ENCODE results near the gene ADARB2.

Gene ADARB2

DNA sequence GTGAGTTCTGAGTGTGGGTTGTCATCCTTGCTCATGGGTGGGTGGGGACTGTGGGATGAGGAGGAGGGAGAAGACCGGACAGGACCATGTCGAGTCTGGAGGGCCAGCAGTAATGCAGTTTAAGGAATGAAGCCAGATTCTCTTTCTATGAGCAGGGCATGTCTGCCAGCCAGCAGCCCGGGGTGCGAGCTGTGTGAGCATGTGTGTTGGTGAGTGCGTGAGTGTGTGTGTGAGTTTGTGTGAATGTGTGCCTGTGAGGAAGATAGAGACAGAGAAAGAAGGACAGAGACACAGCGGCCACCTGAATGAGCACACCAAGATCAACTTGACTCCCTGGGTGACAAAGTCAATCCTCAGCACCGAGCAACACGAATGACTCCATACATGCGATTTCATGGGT is 52.3 kb downstream of the ADARB2 start:
- no peak for DNase-seq

DNA sequence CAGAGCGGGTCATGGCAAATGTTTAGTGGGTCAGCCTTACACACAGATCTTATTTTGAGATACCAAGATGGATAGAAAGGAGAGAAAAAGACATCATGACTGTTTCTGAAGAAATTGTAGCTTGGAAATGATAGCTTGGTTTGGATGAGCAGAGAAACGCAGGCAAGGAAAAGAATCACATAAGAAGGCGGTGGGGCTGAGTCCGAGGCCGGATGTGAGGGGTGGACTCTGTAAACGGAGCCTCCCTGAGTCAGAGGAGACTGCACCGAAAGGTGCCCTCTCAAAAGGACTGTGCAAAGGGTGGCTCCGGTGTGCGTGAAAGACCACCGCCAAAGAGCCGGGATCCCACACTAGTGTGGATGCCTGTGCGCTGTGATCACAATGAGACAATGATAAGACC is 53.7 kb downstream of the ADARB2 start:
- no peak for DNase-seq

DNA sequence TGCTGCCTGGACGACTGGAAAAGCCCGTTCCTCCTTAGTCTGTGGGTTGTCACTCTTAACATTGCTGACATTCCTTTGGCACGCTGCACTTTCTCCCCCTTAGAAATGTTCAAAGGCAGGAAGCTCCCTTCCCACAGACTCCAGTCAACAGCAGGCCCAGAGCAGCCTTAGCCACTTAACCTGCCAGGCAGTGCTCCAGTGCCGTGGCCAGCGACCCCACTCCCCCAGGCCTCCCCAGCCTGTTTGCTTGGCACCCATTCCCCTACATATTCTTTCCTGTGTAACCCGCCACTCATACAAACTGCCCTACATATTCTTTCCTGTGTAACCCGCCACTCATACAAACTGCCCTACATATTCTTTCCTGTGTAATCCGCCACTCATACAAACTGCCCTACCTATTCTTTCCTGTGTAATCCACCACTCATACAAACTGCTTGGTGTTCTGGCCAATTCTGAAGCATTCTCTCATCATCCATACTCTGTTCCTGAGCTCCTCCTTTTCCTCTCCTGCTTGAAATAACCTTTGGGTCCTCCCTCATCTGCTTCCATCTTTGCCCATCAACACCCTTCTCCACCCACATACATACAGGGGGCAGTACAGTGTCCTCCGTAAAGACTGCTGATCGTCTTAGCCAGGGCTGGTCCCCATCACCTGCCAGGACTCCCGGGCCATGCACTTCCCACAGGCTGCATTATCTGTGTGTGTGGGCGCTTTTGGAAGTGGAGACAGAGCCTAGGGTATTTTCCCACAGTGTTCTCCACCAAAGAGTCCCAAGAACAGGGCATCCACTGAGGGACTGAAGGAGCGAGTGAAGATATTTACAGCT is 57.3 kb downstream of the ADARB2 start:
- no peak for DNase-seq

DNA sequence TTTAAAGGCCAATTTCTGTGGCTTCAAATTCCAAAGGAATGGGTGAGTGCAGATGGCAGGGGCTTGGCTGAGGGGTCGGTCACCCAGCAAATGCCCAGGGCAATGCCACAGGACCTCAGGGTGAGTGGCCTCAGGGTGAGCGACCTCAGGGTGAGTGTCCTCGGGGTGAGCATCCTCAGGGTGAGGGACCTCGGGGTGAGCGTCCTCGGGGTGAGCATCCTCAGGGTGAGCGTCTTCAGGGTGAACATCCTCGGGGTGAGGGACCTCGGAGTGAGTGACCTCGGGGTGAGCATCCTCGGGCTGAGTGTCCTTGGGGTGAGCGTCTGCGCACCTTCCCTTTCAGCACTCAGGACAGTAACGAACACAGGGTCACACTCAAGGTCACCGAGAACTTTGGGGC is 59.2 kb downstream of the ADARB2 start:
- no peak for DNase-seq

DNA sequence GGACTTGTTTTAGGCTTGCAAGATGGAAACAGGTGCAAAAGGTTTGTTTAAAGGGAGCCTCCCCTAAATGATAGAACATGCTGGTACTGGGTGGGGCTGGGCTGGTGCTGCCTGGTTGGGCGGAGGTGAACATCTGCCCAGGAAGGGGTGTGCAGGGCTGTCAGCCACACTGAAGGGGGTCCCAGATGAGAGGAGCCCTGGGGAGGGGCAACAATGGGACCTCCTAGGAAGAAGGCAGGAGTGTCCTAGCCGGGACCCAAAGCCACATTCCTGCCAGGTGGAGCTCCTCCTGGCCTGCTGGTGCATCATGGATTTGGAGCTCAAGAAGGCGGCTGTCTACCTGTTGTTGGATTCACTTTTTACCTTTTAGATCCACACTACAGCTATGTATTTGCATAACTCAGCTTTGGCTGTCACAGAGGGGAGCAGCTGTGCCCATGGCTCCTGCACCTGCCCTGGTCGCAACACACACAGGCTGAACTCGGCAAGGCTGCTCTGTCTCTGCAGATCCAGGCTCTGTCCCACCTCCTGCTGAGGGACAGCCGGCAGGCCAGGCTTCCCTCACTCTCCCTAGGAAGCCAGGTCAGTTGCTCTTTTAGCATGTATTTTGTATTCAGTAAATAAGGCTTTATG is 59.9 kb downstream of the ADARB2 start:
- no peak for DNase-seq

DNA sequence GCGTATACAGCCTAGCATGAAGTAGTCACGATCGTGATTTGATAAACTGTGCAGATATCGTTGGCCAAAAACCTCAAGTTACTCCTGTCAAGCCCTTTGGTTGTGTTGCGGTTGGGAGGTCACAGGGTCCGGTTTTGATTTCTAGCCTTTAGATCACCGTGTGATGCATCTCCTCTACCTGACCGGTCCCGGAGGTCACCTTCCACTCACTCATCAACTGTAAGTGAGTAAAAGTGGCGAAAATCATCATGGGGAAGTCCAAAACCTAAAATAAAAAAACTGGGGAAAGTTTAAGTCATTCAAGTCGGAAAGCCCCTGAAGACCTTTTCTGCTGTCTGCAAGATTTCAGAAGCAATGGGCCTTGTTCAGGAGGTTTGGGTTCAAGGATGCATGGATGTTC is 62.8 kb downstream of the ADARB2 start:
- no peak for DNase-seq

DNA sequence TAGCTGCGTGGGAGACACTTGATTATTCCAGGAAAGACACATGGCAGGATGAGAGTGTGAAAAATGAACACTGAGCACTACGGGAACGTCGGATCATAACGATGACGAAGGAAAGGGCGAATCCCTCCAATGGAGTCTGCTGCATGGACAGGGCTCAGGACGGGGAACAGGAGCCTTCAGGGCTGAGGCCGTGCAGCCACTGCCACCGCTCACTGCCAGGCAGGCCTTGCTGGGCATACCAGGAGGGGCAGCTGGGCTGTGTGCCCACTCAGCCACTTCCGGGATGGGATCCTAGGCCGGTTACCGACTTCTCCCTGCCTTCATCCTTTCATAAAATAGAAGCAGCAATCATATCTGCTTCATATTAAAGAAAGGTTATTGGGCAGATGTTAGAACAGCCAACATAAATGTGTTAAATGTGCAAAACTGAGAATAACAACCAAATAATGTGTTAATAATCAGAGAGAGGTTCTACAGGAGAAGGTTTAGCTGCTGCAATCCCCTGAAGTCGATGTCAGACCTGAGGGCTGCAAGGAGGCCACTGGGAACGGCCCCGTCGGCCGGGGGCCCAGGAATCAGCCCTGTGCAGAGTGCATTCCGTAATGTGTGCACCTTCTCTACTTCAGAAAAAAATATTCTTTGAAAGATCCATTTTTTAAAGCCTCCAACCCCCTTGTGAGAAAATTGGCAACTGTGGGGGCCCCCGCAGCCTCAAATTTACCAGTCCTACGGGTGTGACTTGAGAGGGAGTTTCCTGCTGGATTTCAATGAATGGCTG is 63.6 kb downstream of the ADARB2 start:
- no peak for DNase-seq

DNA sequence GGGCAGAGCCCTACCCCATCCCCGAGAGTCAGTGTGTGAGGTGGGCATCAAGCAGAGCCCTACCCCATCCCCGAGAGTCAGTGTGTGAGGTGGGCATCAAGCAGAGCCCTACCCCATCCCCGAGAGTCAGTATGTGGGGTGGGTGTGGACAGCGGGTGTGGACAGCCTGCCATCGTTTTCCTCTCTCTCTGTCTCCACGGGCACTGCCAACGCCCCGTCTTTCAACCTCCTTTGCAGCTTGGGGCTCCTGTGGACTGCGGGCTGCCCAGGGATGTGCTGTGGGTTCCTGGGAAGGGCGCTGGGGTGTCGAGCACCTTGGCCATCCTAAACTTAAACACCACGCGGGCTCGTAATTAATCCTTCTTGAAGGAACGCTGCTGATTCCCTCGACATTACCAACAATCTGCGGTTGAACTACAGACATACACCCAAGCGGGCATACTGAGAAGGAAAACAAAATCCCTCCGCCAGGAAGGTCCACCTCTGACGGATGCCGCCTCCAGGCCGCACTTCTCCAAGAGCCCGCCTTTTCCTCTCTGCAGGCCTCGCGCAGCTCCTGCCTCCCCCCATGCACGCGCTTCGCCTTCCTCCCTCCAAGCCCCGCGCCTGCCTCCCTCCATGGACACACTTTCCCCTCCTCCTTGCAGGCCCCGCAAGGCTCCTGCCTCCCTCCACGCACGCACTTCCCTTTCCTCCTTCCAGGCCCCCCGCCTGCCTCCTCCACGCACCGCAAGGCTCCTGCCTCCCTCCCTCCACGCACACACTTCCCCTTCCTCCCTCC is 65.1 kb downstream of the ADARB2 start:
- no peak for DNase-seq

DNA sequence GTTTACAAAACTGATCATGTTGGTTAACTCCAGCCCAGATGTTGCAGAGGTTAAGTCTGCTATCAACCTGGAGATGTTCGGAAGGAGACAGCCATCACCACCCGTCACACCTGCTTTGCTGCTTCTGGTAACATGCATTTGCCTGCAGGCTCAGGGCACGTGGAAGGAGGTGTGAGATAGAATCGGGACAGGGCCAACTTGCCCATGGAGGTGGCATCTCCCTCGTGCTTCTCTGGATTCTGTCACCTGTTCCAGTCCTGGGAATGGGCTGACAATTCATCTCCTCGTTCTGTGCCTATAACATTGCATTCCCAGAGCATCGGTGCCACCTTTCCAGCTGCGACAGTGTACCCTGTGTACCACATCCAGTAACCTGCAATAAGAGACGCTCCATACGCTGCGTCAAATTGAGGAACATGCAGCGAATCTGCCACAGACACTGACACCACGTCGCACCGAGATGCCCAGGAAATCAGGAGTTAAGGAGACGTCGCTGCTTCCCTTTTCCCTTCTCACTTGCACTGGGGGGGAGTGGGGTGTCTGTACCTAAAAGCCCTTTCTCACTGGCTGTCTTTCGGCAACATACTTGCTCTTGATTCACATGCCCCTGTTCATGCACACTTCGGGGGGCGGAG is 65.8 kb downstream of the ADARB2 start:
- DNase-seq: no peak

DNA sequence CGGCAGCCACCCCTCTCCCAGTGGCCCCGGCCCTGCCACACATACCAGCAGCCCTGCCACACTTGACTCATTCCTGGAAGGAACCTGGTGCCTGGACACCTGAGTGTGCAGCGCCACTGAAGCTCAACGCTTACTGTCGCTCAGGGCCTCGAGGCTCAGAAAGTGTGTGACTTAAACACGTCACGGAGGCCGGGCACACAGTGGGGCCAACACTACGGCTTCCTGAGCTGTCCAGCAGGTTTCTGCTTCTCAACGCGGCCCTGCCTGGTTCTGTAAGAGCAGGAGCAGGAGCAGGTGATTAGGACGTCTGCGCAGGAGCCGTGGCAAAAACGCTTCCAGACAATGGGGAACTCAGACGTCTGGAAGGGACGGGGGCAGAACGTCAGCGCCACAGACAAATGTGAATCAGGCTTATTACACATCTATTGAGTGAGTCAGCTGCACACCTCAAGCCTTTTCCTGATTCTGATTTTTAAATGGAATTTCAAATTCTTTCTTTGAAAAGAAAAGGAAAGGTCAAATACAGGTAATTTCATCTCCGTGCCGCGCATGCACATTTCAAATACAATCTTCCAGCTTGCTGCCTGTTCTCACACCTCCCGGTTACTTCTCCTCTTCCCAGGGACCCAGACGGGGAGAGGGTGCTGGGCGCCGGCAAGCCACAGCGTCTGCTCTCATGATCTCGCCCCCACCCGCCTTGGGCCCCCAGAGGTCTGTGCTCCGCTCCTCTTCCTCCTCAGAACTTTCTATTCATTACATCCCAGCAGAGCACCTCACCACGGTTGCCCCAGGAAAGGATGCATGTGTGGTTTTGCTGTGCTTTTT is 66.6 kb downstream of the ADARB2 start:
- no peak for DNase-seq

DNA sequence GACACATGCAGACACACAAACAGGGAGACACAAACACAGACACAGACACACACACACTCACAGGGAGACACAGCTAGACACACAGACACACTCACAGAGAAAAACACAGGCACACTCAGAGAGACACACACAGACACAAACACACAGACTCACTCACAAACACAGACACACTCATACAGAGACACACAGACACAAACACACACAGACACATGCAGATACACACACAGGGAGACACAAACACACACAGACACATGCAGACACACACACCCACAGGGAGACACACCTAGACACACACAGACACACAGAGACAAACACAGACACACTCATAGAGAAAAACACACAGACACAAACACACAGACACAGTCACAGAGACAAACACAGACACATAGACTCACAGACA is 67.9 kb downstream of the ADARB2 start:
- no peak for DNase-seq

DNA sequence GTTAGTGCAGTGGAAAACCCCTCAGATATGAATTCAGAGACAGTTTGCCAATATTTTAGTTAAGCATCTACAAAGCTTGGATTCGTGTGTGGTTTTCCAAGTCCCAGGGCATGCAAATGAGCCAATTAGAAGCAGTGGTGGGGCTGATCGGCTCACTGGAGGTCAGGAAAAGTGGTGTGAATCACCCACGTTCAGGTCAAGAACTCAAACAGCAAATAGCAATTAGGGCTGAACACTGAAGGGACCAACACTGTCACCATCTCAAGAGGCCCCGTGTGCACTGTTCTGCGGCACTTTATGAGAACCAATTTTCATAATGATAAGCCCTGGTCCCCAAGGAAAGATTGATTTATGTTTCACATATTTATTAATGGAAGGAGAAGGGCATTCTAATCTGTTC is 68.9 kb downstream of the ADARB2 start:
- no peak for DNase-seq

DNA sequence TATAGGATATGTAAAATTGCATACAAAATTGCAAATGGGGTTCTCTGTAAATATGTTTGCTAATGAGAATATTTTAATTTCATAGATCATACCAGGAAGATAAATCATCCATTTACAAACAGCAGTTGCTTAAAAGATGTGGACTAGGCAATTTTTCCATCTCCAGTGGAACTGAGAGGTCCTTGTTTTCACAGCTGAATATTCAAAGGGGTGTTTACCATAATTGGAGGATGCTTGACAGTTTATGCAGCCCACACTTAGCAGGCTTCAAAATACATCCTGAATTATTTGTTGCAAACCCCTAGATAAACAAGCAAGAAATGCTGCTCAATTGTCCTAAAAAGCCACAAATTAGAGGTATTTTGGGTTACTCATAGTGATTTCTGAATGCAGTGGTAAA is 69.9 kb downstream of the ADARB2 start:
- DNase-seq: no peak

DNA sequence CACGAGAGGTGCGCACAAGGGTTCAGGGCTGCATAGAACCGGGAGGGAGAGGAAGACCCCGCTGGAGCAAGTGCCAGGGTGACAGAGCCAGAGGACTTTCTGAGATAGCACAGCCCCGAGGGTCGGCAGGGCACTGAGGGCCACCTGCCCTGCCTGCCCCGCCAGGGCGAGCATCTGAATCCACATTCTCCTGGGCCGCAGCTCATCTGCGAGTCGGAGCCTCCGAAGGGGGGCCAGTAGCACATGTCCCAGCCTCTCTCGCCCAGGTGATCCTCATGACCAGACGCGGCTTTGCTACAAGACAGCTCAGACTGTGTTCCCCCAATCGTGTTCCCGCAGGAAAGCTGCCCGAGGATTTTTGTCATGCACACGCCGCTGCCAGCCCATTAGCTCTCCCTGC is 71.2 kb downstream of the ADARB2 start:
- no peak for DNase-seq

DNA sequence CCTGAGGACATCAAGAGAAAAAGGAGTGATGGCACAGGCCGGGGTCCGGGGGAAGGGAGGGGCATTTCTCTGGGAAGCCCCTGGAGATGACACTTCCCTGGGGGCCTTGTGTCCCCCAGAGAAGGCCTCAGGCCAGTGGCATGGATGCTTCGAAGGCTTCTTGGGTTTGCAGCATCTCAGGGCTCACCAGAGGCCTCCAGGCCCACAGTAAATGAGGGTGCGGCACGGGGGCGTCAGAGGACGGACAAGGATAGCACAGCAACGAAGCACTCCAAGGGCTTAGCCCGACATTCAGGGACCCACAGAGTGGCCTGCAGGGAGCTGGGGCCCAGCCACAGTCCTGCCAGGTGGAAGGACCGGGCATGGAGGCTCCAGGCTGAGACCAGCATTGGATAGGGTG is 71.6 kb downstream of the ADARB2 start:
- no peak for DNase-seq

DNA sequence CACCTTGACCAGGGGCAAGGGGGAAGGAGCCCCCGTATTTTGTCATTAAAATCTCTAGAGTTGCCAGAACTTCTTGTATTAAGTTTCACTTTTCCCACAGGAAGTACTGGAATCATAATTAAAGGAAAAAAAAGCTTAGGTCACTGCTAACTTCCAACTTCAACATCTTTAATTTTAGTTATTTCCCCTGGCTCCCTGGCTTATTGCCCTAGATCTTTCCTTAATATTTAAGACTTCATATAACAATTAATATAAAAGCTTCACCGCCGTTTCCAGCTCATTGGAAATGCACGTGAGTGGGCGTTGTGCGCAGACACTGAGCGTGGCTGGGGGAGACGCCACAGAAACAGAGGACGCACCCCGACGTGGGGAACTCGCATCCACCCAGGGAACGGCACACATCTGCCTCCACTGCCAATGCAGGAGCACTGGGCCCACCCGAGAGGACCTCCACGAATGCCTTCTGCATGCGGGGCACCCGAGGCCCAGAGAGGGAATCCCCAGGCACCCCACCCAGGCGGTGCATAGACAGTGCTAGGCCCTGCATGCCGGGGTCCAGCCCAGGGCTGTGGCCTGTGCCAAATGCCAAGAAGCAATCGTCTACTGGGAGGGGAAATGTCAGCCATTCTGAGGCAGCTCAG is 72.2 kb downstream of the ADARB2 start:
- no peak for DNase-seq

DNA sequence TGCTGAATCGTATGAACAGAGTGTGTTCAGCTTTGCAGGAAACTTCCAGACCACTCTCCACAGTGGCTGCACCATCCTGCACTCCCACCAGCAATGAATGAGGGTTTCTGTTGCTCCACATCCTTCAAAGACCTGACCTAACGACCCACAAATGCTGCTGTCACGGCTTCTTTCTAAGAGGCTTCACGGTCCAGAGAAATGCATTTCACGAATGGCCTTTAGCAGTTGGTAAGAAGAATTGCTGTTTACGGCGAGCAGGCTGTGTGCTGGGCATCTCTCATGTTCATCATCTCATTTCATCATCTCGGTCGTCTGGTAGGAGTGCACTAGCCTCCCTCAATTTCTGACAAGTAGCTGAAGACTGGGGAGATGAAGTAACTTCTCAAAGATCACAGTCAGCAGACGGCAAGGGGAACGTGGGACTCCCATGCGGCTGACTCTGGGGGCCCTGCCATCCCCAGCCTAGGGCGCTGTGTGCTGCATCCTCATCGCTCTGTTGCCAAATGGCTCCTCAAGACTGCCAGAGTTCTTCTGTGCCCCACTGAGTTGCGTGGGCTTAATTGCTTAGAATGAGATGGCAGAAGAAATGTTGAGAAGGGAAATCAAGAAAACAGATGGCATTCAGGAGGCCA is 72.9 kb downstream of the ADARB2 start:
- DNase-seq: no peak

DNA sequence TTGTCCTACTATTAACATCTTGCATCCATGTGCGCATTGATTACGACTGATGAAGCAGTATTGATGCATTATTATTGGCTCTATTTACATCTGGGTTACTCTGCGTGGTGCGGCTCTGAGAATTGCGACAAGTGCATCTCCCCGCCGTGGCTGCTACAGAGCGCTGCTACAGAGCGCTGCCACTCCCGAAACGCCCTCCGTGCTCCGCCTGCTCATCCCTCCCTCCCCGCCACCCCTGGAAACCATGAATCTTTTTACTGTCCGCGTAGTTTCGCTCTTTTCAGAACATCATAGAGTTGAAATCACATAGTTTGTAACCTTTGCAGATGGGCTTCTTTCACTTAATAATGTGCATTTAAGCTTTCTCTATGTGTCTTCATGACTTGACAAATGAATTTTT is 74.1 kb downstream of the ADARB2 start:
- DNase-seq: no peak

DNA sequence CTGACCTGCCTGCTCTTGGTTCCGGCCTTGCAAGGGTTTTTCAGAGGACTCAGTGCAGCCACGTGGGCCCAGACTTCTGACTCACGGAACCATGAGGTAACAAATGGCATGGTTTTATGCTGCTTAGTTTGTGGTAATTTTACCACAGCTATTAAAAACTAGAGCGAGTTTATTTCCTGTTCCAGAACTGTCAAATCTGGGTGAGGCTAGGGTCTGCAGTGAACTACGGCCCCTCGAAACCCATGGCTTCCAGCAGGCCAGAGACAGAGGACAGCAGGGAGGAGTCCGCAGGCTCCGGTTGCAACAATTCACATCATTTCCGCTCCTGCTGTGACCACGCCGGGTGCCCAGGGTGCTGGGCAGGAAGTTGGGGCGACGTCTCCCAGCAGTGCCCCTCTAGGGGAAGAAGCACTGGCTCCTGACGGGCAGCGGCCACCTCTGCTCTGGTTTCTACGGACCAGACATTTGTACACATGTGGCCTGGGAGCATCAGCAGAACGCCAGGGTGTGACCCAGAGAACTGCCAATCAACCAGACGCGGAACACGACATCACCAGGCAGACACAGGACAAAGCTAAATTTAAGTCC is 74.8 kb downstream of the ADARB2 start:
- DNase-seq: no peak

DNA sequence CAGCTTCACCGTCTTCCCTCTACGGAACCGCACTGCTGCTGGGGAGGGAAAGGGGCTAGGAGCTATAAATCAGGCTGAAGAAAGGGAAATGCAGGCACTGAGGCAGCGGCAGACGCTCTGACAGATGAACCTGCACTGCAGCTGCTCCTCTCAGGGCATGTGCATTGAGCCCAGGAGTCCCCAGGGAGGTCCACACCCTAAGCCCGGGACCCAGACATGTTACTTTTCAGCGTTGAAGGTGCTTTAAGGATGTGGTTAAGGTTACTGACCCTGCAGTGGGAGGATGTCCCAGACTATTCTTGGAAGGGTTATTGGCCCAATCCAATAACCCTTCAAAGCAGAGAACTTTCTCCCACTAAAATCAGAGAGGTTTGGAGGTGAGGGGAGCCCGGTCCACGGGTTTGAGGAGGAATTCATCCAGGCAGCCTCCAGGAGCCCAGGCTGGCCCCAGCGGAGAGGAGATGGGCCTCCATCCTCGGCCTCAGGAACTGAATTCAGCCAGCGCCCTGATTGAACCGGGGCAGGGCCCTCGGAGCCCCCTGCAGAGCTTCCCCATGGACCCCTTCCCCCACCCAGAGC is 75.4 kb downstream of the ADARB2 start:
- no peak for DNase-seq
